GM21367 (cell line): ENCODE data around the gene ADAMTS19.

Experiments used
- ATAC-seq: cut with Tn5 transposase; IDR thresholded peaks from one replicate; pipeline ENCODE4 v1.9.1; 2021; ENCODE audit not compliant: unreplicated experiment

Gene ADAMTS19

DNA sequence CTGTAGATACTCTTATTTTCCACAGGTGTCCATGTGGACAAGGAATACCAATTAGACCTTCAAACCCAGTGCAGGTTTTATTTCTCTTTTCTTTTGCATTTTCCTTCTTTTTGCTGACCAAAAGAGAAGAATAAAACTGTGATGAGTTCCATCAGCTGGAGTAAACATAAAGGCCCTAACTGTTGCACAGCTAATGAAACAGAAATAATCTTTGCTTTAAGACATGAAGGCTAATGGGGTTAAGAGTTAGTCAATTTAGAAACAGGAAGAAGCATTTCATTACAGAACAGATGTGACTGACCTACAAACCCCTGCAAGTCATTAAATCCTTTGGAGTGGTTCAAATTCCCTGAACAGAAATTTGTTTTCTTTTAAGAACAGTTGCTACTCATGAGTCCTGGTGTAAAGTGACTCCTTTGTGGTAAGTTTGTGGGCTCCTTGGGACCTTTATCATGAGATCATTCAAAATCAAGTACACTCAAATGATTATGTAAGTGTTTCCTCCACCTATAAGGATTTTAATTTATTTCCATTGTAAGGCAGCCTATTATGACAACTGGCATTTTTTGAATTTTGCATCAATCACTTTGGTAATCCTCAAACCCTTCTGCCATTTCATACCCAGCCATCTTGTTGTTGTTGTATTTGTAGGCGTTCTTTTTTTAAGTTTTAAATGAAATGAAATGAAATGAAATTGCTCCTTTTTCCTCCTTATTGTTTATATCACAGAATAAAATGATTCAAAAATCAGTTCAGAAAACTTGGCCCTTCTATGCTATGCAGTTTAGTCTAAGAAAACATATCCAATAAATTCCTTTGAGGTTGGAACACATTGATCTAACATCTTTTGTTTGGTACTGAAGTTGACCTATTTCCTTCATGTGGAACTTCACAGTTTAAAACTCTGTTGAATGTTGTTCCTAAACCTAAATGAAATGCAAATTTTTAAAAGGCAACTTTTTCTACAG is 289.1 kb downstream of the ADAMTS19 start:
- no peak for ATAC-seq

DNA sequence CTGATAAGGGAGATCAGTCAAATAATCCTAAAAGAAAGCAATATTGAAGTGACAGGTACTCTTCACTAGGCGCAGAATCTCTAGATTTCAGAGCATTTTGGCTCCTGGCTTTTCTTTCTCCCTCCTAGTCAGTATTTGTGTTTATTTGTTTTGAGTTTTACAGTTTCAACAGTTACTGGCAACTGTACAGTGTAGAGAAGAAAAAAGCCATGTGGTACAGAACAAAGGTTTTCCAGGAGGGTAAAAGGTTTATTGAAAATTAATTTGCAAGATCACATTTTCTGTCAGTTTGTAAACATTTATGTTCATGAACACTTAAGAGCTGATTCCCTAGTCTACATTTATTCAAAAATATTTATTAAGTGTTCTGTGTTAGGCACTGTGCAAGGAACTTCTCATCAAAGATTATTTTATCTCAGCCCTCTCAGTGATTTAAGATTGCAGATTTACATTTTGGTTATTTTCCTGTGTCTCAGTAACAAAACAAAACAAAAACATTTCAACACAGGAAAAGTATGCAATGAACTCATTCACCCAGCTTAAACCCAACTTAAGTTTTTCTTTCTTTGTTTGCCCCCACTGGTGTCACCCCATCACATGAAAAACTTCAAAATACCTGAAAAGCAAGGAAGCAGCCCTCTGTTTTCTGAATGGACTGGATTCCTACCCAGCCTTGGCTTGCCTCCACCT is 300.7 kb downstream of the ADAMTS19 start:
- no peak for ATAC-seq

GRCh38 chr5:129763651-129764050 is 303.6 kb downstream of the ADAMTS19 start:
- ATAC-seq, result no peak

DNA sequence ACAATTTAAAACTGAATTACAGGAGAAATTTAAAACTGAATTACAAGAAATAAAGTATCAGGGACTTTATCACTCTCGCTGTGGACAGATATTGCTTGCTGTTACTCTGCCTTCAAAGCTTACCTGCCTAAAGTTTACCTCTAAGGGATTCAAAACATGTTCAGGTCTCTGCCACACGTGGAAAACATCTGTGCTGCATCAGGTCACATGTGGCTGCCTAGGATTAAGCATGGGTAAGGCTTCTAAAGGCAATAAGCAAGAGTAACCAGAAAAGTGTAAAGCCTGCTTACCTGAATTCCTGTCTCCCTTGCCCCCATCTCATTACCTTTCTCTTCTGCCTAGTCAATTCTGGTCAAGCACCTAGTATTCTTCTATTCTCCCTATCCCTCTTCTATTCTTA is 306.7 kb downstream of the ADAMTS19 start:
- no peak for ATAC-seq

- ATAC-seq, result peak; percentile 94
These were observed 307.9 kb downstream of the ADAMTS19 start for GRCh38 chr5:129767927-129768380.

- ATAC-seq, result no peak
These were observed 308.6 kb downstream of the ADAMTS19 start for GRCh38 chr5:129768735-129769134.

- no peak for ATAC-seq
These were observed 310.1 kb downstream of the ADAMTS19 start for GRCh38 chr5:129770024-129770820.

DNA sequence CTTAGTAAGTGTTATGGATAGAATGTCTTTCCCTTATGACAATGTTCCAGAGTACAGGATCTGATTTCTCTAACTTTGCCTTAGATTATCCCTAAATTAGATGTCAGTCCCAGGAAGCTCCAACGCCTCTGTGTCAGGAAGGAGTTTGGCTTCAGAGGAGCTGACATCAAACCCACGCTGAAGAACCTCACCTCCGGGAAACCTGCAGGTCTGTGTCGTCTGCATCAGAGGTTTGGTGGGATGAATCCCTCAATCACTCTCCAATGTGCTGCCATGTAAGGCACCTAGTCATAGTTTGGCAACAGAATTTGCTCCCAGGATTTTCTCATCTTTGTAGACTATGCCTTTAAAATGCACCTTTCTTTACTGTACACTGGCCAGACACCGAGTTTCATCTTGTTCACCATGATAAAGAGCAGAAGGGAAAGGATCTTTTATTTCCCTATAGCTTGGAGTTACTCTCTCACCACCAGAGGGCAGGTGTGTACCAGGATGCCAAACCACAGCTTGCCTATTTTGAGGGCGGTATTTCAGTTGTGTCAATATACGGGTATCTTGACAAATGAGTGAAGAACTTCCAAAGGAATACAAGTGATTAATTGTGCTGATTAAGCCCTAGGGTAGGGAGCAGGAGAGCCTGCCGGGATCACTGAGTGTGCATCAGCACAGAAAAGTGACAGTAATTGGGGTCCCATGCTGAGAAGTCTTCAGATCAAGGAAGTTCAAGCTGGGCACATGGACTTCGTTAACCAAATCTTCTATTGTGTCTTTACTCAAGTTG is 311.1 kb downstream of the ADAMTS19 start:
- peak; percentile 68 for ATAC-seq

DNA sequence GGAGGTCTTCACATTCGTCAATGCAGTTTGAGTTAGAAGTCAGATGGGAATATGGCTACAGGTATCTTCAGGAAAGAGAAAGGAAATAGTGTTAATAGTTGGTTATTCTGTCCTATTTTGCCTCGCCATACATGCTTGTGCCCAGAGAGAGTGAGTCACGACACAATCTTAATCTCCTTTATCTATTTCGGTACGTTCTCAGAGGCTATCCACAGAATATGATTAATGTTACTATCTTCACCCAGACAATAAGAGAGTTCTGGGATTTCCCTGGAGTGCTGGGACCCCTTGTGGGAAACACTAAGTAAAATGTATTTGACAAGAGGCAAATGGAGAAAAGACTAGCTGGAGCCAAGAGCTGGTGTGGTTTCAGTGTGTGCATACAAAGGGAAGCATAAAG is 313.3 kb downstream of the ADAMTS19 start:
- ATAC-seq, result no peak

DNA sequence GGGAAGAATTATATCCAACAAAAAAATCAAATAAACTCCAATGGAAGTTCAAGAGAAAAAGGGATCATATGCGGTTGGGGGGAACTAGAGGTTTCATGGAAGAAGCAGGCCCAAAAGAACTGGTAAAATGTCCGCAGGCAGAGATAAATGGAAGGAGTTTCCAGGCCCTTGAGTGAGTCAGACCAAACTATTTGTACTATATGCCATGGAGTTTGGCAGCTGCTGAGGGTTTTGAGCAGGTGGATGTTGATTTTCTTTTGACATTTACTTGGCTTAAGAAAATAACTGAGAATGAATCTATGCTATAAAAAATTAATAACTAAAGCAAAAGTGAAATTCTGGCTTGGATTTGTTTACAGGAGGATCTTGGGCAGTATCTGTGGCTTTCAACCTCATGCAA is 321.5 kb downstream of the ADAMTS19 start:
- no peak for ATAC-seq
